HG03139 (cell line): Measurements from ENCODE around the gene SLC25A29.
A peak's percentile ranks its signal among the peaks of the same experiment; 100 is the strongest.
"Not testable (repeated sequence)": the region's sequence is repeated elsewhere in the genome, so short reads cannot be mapped to it uniquely, and the experiment has no call there.

Experiments
- ATAC-seq: cut with Tn5 transposase; IDR thresholded peaks from one replicate; pipeline ENCODE4 v1.9.1; 2021; ENCODE audit not compliant: unreplicated experiment

SLC25A29 gene

DNA sequence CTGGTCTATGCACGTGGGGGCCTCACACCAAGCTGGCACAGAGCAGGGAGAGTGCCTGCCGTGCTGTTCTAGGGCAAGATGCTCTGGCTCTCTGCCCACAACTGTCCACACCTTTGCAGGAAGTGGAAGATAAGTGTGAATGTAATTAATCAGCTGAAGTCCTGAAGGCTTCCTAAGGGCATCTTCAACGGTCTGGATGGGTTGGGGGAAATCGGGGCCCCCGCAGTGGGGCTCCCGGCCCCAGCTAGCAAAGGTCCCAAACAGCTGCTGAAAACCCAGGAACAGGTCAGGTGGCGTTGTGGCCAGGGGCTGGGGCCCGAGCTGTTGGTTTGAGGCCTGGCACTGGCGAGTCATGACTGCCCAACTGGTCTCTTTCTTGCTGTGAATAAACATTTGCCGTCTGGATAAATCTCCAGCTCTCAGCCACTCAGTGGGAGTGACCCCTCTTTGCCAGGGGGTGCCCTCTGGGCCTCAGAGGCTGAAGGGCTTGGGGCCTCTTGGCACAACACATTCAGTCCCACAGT lies 6.7 kb upstream of the SLC25A29 start:
- no peak for ATAC-seq

DNA sequence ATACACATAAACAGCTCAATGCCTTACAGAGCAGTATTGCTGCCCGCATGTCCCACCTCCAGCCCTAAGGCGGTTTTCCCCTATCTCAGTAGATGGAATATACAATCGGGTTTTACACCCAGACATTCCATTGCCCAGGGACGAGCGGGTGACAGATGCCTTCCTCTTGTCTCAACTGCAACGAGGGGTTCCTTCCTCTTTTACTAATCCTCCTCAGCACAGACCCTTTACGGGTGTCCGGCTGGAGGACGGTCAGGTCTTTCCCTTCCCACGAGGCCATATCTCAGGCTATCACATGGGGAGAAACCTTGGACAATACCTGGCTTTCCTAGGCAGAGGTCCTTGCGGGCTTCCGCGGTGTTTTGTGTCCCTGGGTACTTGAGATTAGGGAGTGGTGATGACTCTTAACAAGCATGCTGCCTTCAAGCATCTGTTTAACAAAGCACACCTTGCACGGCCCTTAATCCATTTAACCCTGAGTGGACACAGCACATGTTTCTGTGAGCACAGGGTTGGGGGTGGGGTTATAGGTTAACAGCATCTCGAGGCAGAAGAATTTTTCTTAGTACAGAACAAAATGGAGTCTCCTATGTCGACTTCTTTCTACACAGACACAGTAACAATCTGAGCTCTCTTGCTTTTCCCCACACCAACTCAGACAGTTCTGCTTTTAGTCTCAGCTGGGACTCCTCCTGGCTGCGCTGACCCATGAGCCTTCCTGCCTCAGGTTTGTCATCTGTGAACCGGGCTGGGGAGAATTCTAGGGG lies 6.0 kb upstream of the SLC25A29 start:
- ATAC-seq, result not testable (repeated sequence)

DNA sequence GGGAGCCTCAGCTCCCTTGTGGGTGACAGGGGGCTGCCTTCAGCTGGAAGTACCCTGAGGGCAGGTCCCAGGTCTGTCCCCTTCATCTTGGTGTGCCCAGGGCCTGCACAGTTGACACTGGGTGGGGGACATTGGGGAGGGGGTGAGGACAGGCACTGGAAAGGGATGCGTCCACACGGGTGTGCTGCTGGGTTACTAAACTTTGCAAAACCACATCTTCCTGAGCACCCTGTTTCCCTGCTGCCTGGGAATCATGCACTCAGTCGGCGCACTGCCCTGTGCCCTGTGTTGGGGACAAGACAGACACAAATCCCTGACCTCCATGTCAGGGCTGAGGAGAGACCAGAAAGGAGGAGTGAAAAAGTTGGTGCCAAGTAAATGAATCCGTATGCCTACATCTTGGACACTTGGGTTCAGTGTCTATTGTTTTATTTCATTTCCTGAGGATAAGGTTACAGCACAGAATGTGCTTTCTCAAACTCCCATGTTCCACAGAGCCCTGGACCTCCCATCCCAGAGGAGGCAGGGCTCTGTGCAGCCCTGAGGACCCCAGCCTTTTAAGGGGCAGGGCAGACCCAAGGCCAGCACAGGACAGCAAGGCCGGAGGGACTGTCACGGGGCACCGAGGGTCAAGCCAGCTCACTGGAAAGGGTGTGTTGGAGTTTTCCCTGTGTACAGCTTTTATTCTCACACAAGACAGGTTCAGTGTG lies 2.9 kb upstream of the SLC25A29 start:
- no peak for ATAC-seq

DNA sequence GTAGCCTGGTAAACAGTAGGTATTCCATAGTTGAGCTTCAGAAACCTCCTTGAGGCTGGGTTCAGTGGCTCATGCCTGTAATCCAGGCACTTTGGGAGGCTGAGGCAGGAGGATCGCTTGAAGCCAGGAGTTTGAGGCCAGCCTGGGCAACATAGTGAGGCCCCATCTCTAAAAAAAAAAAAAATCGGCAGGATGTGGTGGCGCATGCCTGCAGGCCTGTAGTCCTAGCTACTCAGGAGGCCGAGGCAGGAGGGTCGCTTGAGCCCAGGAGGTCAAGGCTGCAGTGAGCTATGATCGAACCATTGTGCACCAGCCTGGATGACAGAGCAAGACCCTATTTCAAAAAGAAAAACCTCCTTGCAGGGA lies 2.2 kb upstream of the SLC25A29 start:
- ATAC-seq, result not testable (repeated sequence)

DNA sequence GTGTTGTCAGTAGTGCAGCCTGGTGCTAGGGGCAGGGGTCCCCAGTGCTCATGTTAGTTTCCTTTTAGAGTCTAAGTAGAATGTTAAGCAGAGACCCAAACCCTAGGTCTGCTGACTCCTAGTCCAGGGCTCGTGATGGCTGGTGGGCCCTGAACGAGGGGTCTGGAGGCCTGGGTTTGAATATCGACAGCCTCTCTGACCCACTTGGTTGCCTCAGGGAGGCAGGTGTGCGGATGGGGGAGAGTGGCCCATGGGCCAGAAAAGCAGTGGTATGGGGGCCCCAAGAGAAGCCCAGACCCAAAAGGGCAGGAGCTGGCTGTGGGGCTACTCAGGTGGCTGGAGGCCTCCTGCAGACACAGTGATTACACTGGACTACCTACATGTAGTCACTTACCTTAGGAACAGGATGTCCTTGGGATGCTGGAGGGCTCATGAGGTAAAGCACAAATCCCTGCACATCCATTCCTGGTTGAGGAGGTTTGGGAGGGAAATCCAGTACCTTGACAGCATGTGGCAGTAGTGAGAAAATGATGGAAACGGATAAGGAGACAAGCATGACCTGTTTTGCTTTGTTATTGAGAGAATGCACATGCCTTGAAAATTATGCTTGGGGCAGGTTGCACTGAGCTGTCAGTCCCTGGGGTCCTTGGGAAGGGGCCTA lies 1.7 kb upstream of the SLC25A29 start:
- no peak for ATAC-seq

DNA sequence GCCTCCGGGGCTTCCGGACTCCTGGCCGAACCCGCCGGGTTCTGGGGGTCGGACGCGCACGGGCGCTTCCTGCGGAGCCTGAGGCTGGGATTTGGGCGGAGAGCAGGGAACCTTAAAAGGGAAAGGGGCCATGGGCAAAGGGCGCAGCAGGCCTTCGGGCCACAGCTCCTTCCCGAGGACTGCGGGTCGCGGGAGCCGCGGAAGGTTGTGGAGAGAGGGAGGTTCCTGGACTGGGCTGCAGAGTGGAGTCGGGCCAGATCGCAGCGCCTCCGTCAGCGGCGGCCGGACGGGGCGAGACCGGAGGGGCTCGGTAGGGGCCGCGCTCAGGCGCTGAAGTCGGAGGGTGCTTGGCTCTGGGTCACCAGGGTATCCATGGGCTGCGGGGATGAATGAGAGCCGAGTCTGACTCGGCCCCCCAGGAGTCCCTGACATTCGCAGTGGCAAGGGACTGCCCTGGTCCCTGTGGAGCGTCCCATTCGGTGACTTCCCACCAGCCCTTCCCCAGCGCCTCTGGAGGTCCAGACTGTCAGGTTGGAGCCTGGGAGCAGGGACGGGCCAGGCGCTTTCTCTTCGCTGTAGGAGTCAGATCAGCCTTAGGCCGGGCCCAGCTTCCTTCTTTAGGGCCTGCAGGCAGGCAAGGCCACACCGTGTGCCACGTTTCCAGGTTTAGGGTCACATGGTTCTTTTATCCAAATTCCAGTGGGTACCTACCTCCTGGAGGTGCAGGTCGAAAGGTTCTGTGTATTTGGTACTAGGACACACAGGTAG lies 938 bp upstream of the SLC25A29 start:
- no peak for ATAC-seq

DNA sequence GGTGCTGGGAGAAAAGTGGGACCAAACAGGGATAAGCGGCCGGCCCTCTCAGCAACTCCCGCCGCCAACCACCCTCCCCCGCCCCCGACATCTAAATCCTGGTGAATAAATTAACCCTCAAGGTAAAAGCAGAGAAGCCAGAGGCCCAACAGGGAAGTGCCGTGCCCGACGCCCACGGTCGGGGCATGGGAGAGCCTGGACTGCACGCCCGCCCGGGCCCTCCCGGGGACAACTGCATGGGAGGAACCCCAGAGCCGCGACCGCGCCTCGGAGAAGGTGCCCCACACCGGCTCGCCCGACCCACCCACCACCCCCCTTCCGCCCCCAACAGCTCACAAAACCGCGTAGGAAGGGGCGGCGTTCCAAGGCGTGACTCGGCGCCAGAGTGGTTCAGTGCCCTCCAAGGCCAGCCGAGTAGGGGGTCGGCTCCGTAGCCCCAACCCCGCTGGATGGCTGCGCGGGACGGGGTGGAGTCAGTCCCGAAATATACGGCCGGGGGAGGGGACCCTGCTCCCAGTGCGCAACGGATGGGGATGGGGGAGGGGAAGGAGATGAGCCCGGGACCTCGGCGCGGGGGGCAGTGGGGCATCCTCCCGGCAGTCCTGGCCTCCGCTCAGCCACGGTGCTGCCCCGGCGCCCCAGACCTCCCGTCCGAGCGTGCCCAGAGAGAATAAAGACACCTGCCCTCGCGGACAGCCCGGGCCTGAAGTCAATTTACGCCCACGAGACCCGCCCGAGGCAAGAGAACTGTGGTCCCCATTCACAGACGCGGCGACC lies 732 bp downstream of the SLC25A29 start:
- no peak for ATAC-seq

DNA sequence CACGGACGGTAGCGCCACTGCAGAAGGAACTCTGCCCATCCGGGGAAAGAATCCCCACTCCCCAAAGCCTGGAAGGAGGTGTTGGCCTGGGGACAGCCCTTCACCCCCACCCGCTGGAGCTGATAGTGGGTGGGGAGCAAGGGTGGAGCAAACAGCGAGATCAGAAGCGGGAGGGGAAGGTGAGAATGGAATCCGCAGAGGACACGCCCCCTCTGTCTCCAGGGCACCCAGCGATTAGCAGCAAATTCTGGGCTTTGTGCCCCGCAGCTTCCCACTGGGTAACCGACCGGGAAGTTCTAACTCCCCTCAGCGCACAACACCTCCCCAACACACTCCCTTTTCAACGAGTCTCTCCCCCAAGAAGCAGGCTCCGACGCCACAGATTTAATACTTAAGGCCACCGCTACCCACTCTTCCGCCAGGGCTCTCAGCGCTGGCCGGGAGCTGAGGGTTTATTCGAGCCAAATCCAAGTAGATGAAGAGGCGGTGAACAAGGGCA lies 1.4 kb downstream of the SLC25A29 start:
- ATAC-seq, result no peak

DNA sequence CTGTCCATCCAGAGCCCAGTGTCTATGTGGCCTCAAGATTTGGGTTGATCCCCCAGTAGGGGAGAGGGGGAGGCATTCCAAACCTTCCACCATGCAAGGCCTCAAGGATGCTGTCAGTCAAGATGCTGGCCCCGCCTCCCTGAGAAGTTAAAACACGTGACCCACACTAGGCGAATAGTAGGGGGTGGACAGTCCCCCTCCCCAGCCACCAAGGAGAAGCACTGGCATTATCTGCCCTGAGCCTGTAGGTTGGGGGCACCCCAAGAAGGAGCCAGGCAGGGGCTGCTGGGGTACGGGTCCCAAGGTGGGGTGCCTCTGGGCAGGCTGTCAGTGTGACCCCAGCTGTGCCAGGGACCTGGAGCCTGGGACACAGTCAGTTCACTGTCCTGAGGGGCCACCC lies 2.3 kb downstream of the SLC25A29 start:
- no peak for ATAC-seq

DNA sequence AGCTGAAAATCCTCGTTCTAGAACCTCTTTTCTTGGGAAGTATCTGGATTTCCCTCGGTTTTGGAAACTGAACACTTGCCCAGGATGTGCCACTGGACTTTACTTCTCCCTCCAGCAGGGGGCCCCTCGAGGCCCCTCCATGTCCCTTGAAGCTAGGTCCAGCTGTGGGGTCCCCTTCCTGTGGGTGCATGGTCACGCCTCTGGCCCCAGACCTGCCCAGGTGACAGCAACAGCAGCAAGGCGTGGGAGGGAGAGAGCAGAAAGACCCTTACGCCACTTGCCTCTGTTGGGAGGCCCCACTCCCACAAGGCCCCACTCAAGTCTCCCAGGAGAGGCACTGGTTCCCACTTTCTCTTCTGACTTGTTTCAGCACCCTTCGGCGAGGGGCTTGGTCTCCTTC lies 3.1 kb downstream of the SLC25A29 start:
- no peak for ATAC-seq

DNA sequence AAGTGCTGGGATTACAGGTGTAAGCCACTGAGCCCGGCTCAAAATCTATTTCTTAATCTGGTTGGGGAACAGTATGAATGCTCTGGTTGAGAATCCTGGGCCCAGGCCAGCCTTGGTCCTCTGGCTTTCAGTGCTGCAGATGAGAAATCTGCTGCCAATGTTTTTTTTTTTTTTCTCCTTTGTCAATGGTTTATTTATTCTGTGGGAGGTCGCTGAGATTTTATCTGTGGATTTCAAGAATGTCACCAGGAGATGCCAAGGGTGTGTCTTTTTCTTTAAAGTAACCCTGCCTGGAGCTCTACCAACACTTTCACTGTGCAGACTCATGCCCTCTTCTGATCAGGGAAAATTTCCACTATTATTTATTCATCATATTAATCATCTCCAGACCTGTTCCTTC lies 3.6 kb downstream of the SLC25A29 start:
- ATAC-seq, result no peak

DNA sequence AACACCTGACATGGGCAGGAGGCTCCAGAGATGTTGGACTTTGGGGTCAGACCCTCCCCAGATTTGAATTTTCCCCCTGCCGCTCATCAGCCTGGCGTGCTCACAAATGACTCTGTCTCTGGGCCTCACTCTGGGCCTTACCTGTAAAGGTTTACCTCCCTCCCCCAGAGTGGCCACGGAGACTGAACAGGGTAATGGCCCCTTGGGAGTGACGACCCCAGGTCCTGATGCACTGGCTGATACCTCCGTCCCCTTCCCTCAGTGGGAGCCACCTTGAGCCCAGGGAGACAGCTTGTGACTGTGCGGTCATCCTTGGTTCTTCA lies 7.0 kb downstream of the SLC25A29 start:
- no peak for ATAC-seq

DNA sequence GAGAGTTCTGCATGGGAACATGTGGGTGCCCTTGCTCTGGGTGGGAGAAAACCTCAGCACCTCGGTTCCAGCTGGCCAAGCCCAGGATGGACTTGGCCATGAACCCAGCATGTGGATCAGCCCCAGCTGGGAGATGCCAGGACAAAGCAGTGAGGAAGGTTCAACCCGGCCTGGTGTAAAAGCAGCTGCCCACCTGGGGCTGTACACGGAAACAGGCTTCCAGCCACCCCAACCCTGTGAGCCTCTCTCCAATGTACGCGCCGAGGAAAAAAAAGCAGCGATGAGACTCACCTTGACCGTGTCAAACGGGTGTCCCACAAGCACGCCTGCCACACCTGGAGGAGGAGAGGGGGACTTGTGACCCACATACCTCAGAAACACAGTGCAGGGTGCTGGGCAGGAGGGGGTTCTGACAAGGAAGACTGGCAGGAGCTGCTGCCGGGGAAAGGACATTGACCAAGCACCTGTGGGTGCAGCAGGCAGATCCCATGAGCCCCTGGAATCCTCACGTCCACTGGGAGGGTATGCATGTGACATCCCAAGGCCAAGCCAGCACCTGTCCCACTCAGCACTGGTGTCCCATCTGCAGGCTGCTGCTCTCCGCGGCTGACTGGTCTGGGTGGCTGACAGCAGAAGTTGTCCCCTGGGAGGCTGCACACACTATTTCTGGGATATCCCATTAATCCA lies 7.5 kb downstream of the SLC25A29 start:
- no peak for ATAC-seq

DNA sequence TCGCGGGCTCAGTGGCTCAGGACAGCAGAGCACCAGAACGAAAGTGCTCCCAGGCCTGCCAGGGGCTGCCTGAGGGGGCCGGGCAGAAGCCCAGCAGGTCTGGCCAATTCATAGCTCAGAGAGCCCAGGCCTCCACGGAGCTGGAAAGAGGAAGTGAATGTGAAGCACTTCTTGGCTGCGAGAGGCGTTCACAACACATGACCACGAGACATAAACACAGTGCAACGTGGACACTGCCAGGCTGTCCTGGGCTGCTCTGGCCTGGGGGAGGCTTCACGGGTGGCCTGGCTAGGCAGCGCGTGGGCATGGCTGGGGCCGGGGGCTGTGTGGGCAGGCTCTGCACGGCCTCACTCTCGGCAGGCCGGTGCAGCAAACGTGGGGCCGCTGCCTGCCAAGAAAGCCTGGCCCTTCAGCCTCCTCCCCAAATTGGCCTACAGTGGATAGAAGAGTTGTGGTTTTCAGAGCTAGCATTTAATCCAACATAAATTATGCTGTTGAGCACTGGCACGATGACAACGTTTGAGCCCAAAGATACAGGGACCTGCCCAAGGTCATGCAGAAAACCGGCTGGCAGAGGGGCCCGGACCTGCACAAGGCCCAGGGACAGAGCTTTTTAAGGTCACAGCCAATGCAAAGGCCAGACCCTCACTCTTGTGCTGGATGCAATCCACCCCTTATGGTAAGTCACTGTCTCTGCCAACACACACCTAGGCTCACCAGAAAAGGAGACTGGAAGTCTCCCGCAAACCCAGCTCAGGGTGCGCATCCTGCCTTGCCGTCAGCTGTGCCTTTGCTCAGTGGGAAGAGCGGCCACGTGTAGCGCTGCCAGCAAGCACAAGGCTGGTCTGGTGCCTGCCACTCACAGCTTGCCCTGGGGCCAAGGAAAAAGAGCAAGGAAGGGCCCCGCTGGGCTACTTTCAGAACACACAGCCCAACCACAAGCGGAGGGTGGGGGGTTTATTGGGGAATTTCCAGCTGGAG lies 8.6 kb downstream of the SLC25A29 start:
- peak; percentile 74 for ATAC-seq

DNA sequence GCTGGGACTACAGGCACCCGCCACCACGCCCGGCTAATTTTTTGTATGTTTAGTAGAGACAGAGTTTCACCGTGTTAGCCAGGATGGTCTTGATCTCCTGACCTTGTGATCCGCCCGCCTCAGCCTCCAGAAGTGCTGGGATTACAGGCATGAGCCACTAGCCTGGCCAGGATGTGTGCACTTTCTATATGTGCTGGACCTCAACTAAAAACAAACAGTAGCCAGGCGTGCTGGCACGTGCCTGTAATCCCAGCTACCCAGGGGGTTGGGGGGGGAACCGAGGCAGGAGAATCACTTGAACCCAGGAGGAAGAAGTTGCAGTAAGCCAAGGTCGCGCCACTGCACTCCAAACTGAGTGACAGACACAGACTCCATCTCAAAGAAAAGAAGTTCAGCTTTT lies 9.5 kb downstream of the SLC25A29 start:
- ATAC-seq, result not testable (repeated sequence)

DNA sequence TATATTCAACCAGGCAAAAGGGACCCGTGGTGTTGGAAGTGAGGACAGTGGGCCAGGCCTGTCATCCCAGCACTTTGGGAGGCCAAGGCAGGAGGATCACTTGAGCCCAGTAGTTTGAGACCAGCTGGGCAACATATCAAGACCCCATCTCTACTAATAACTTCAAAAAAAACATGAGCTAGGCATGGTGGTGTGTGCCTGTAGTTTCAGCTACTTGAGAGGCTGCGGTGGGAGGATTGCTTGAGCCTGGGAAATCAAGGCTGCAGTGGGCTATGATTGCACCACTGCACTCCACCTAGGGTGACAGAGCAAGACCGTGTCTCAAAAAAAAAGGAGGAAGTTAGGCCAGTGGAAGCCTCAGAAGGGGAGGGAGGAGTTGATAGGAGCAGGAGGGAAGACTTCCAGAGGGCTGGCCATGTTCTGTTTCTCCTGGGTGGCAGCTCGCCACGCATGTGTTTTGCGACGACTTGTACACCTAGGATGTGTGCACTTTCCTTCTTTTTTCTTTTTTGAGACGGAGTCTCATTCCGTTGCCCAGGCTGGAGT lies 10.1 kb downstream of the SLC25A29 start:
- ATAC-seq, result no peak

DNA sequence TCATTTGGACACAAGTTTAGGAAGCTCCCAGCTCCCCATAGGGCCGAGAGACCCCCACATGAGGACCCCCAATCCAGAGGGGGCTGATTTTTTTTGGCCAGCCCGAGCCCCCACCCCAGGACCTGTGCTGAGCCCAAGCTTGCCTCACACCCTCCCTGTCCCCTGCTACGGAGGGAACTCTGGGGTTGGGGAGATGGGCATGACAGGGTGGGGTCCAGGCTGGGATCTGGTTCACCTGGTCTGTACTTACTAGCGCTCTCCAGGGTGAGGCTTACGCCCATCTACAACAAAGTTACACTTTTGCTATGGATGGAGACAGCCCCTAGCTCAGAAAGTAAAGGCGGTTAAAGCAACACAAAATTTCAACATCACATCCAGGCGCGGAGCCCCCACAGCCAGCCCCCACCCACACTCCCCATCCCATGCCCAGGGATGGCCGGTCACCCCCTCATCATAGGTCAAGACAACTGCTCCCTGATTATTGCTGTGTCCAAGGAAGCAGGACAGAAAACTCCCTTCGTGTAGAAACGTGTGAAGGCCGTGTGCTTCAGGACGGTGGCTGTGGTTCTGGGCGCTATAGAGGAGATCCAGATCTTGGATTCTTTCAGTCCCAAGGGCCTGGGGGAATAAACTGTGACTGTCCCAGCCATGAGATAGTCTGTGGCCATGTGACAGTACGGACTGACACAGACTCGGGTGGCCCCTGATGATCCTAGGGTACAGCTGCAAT lies 10.7 kb downstream of the SLC25A29 start:
- ATAC-seq, result no peak

DNA sequence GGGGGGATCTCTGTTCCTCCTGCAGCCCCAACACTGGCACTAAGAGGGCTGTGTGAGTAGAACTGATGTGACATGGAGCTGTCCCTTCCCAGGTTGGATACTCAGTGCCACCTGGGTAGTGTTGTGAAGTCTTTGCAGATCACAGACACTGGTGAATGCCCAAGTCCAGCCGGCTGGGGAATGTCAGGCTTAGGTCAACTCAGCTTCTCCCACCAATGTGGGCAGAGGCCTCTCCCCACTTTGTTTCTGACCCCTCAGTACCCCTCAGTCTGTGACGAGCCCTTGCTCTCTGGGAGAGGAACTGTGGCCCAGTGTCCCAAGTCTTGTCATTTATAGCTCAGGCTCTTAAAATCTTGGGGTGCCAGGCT lies 11.3 kb downstream of the SLC25A29 start:
- ATAC-seq, result no peak
